Testis (tissue), 2 donors: ENCODE results near the gene DNAJA4.

Experiments
- CTCF ChIP-seq, 3 experiments: fragments of 450-650 bp in 2 of 3; fragments of 200-600 bp in 1 of 3; sonication (generic) in 1 of 3; IDR thresholded peaks; one replicate each; pipeline ENCODE4 v1.5.1; 2016 to 2019; ENCODE audit warnings: antibody characterized with exemption in 3 of 3, mild to moderate bottlenecking in 2 of 3, moderate library complexity in 1 of 3
- POLR2A ChIP-seq: fragments of 450-650 bp; IDR thresholded peaks from one replicate; pipeline ENCODE4 v1.6.1; 2017; ENCODE audit warnings: antibody characterized with exemption, mild to moderate bottlenecking, moderate library complexity

DNA sequence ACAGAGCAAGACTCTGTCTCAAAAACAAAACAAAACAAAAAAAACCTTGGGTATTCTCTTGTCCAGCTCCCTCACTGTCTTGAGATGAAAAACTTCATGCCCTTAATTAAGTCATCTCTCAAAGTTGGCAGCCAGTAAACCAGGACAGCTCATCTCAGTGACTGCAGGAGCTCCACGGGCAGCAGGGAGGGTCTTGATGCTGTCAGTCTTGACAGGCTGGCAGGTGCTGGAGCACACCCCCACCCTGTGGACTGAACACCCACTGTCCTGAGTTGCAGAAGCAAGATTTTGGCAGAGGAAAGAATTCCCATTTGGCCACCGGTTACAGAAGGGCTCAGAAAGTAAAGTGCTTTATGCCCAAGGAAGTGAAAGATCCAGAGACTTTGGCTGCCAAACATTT lies 8.0 kb downstream of the DNAJA4 start:
- TF ChIP-seq CTCF (IDR thresholded peaks at IDR 0.05) (no peak), POLR2A (no peak)
